ENCODE results near the gene BBC3.

DNA sequence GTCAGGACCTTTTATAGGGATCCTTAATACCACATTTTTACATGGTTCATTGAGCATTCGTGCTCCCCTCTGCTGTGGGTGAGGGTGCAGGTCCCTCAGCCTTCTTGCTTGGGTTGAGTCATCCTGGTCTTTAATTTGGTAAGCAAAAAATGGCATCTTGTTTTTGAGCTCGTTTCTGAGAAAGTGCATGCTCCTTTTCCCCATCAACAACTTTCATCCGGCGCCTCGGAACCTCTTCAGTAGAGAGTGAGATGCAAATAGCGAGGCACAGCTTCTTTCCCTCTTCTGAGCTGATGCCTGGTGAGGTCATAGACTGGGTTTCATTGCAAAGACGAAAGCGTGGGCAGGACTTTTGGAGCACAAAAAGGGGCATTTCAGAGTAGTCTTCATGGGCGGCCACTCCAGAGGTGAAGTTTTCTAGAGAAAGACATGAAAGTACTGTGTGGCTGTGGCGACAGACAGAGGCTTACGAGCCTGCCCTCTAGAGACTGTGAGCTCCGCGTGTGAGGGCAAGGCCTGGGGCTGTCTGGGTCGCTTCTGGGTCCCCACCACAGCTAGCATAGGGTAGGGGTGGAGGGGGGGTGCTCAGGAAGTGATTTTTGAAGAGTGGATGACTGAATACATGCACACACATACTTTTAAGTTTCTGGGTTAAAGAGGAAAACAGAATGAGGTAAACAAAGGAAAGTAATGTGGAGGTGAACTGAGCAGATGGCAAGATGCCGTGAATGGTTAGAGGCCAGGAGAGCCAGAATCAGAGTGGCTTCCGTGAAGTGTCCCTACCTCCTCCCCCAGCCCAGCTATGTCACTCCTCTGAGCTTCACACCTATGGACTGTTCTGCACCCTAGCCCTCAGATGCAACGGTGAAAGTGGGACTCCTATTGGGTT is 44.3 kb downstream of the BBC3 start:
- no peak for TF ChIP-seq TAF1 (IDR thresholded peaks at IDR 0.05; ENCODE audit: borderline replicate concordance, insufficient read depth, low read length)
- TF ChIP-seq POLR2AphosphoS5 (IDR thresholded peaks at IDR 0.05; ENCODE audit: low read depth, low read length), result no peak
- TF ChIP-seq FOXP2 (optimal IDR thresholded peaks at IDR 0.05; ENCODE audit: borderline replicate concordance, extremely low read depth, extremely low read length, insufficient read depth), result no peak
- TF ChIP-seq, protein P1, sequence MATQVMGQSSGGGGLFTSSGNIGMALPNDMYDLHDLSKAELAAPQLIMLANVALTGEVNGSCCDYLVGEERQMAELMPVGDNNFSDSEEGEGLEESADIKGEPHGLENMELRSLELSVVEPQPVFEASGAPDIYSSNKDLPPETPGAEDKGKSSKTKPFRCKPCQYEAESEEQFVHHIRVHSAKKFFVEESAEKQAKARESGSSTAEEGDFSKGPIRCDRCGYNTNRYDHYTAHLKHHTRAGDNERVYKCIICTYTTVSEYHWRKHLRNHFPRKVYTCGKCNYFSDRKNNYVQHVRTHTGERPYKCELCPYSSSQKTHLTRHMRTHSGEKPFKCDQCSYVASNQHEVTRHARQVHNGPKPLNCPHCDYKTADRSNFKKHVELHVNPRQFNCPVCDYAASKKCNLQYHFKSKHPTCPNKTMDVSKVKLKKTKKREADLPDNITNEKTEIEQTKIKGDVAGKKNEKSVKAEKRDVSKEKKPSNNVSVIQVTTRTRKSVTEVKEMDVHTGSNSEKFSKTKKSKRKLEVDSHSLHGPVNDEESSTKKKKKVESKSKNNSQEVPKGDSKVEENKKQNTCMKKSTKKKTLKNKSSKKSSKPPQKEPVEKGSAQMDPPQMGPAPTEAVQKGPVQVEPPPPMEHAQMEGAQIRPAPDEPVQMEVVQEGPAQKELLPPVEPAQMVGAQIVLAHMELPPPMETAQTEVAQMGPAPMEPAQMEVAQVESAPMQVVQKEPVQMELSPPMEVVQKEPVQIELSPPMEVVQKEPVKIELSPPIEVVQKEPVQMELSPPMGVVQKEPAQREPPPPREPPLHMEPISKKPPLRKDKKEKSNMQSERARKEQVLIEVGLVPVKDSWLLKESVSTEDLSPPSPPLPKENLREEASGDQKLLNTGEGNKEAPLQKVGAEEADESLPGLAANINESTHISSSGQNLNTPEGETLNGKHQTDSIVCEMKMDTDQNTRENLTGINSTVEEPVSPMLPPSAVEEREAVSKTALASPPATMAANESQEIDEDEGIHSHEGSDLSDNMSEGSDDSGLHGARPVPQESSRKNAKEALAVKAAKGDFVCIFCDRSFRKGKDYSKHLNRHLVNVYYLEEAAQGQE (IDR thresholded peaks at IDR 0.05; ENCODE audit: insufficient read depth in 1 of 2, low read depth in 2 of 2, low read length in 2 of 2), result no peak

All from PFSK-1 (cell line).